Activated naive CD4-positive, alpha-beta T cell treated with anti-CD3 and anti-CD28 coated beads, Interleukin-2, amount 50 U/mL, for 72 hours (primary cell): ENCODE data around the gene FBXO10. TPM values are rescaled to one million over a fixed set of nuclear protein-coding genes. Genes with fewer than 3 reads are reported as not detected.

Source experiments
- ATAC-seq, 2 donors: fragments of 150-1000 bp; cut with Tn5 transposase; 2 replicates each; pipeline ENCODE4 v1.10.0; 2021; ENCODE audit warnings: mild to moderate bottlenecking in 2 of 2, moderate library complexity in 2 of 2
- DNase-seq, 2 donors: peaks; one replicate each; pipeline ENCODE4 v3.0.0; 2021 to 2022; ENCODE audit warnings: low spot score in 2 of 2
- H3K27ac Mint-ChIP-seq, 2 donors: one replicate each; pipeline ENCODE4 v1.8.0; 2022; ENCODE audit warnings: mild to moderate bottlenecking in 2 of 2, mixed read lengths in 2 of 2
- H3K36me3 Mint-ChIP-seq, 2 donors: one replicate each; pipeline ENCODE4 v1.8.0; 2022; ENCODE audit warnings: mixed read lengths in 2 of 2
- H3K9me3 Mint-ChIP-seq, 2 donors: one replicate each; pipeline ENCODE4 v1.8.0; 2022; ENCODE audit warnings: mixed read lengths in 2 of 2
- total RNA-seq, 2 donors: library from RNA; stranded (reverse); gene quantifications; one replicate each; pipeline ENCODE4 v1.2.3, GENCODE V29; 2022

Gene FBXO10
- total RNA-seq, result 1 to 10 TPM; 1.3 to 1.4 TPM

GRCh38 chr9:37575921-37576721 is at the start of gene FBXO10:
Gene FBXO10, minus strand, starts transcription at chr9:37576380. Its CDS starts 34,612 bp downstream, at chr9:37541768.
- ATAC-seq, result peak; percentile 83 to 84
- Mint-ChIP-seq H3K36me3 (peaks cover 0 to 13% of the 10 kb centered on the region in 2 donors), H3K9me3 (no peaks in the 10 kb centered on the region), H3K27ac (peak within 1 kb of the TSS in 1 of 2 donors; percentile 27)
- DNase-seq, result peak; percentile 44 to 62

GRCh38 chr9:37625758-37626147 is 49.6 kb upstream of the FBXO10 start:
- ATAC-seq (no peak), DNase-seq (no peak)
- Mint-ChIP-seq H3K36me3 (no peaks in the 10 kb centered on the region), H3K9me3 (no peaks in the 10 kb centered on the region), H3K27ac (no peak overlapping the region)

GRCh38 chr9:37625036-37625757 is 49.0 kb upstream of the FBXO10 start:
- Mint-ChIP-seq H3K9me3 (no peaks in the 10 kb centered on the region), H3K27ac (no peak overlapping the region), H3K36me3 (no peaks in the 10 kb centered on the region)
- DNase-seq (no peak), ATAC-seq (no peak)

- DNase-seq (no peak), ATAC-seq (no peak)
- no peaks in the 10 kb centered on the region for H3K9me3 Mint-ChIP-seq
- H3K36me3 Mint-ChIP-seq, result no peaks in the 10 kb centered on the region
- no peak overlapping the region for H3K27ac Mint-ChIP-seq
These were observed 47.9 kb upstream of the FBXO10 start for GRCh38 chr9:37624073-37624472.

GRCh38 chr9:37623267-37623666 is 47.1 kb upstream of the FBXO10 start:
- no peak overlapping the region for H3K27ac Mint-ChIP-seq
- H3K36me3 Mint-ChIP-seq, result no peaks in the 10 kb centered on the region
- no peak for ATAC-seq
- no peak for DNase-seq
- H3K9me3 Mint-ChIP-seq, result no peaks in the 10 kb centered on the region

- Mint-ChIP-seq H3K36me3 (no peaks in the 10 kb centered on the region), H3K27ac (no peak overlapping the region), H3K9me3 (no peaks in the 10 kb centered on the region)
- DNase-seq (no peak), ATAC-seq (no peak)
These were observed 46.3 kb upstream of the FBXO10 start for GRCh38 chr9:37622462-37622861.

- ATAC-seq, result no peak
- H3K36me3 Mint-ChIP-seq, result no peaks in the 10 kb centered on the region
- DNase-seq, result no peak
- no peaks in the 10 kb centered on the region for H3K9me3 Mint-ChIP-seq
- H3K27ac Mint-ChIP-seq, result no peak overlapping the region
These were observed 45.3 kb upstream of the FBXO10 start for GRCh38 chr9:37621273-37622121.

GRCh38 chr9:37620396-37620795 is 44.2 kb upstream of the FBXO10 start:
- no peak overlapping the region for H3K27ac Mint-ChIP-seq
- no peak for DNase-seq
- ATAC-seq, result no peak
- H3K9me3 Mint-ChIP-seq, result no peaks in the 10 kb centered on the region
- H3K36me3 Mint-ChIP-seq, result no peaks in the 10 kb centered on the region

- no peak for DNase-seq
- no peak for ATAC-seq
- H3K27ac Mint-ChIP-seq, result no peak overlapping the region
- no peaks in the 10 kb centered on the region for H3K36me3 Mint-ChIP-seq
- H3K9me3 Mint-ChIP-seq, result no peaks in the 10 kb centered on the region
These were observed 43.6 kb upstream of the FBXO10 start for GRCh38 chr9:37619806-37620205.

GRCh38 chr9:37618817-37619216 is 42.6 kb upstream of the FBXO10 start:
- H3K9me3 Mint-ChIP-seq, result no peaks in the 10 kb centered on the region
- no peak for ATAC-seq
- no peak for DNase-seq
- peak overlapping the region in 1 of 2 donors; percentile 6 for H3K27ac Mint-ChIP-seq
- no peaks in the 10 kb centered on the region for H3K36me3 Mint-ChIP-seq

GRCh38 chr9:37617832-37618231 is 41.7 kb upstream of the FBXO10 start:
- Mint-ChIP-seq H3K9me3 (no peaks in the 10 kb centered on the region), H3K36me3 (no peaks in the 10 kb centered on the region), H3K27ac (no peak overlapping the region)
- DNase-seq (no peak), ATAC-seq (no peak)

- no peaks in the 10 kb centered on the region for H3K36me3 Mint-ChIP-seq
- DNase-seq (no peak), ATAC-seq (no peak)
- H3K27ac Mint-ChIP-seq, result no peak overlapping the region
- H3K9me3 Mint-ChIP-seq, result no peaks in the 10 kb centered on the region
These were observed 41.0 kb upstream of the FBXO10 start for GRCh38 chr9:37617161-37617560.

- no peaks in the 10 kb centered on the region for H3K9me3 Mint-ChIP-seq
- no peak overlapping the region for H3K27ac Mint-ChIP-seq
- ATAC-seq (no peak), DNase-seq (no peak)
- H3K36me3 Mint-ChIP-seq, result no peaks in the 10 kb centered on the region
These were observed 35.8 kb upstream of the FBXO10 start for GRCh38 chr9:37611961-37612360.

- no peak overlapping the region for H3K27ac Mint-ChIP-seq
- ATAC-seq, result no peak
- no peak for DNase-seq
- H3K9me3 Mint-ChIP-seq, result no peaks in the 10 kb centered on the region
- no peaks in the 10 kb centered on the region for H3K36me3 Mint-ChIP-seq
These were observed 34.8 kb upstream of the FBXO10 start for GRCh38 chr9:37611014-37611413.

GRCh38 chr9:37609735-37610397 is 33.7 kb upstream of the FBXO10 start:
- ATAC-seq (no peak), DNase-seq (no peak)
- Mint-ChIP-seq H3K36me3 (no peaks in the 10 kb centered on the region), H3K27ac (no peak overlapping the region), H3K9me3 (no peaks in the 10 kb centered on the region)

- no peaks in the 10 kb centered on the region for H3K9me3 Mint-ChIP-seq
- DNase-seq, result no peak
- H3K27ac Mint-ChIP-seq, result no peak overlapping the region
- no peak for ATAC-seq
- no peaks in the 10 kb centered on the region for H3K36me3 Mint-ChIP-seq
These were observed 32.1 kb upstream of the FBXO10 start for GRCh38 chr9:37608250-37608649.

GRCh38 chr9:37604296-37604695 is 28.1 kb upstream of the FBXO10 start:
- no peaks in the 10 kb centered on the region for H3K9me3 Mint-ChIP-seq
- no peak for ATAC-seq

More at GRCh38 chr9:37604296-37604695, 28.1 kb upstream of the FBXO10 start:
- Mint-ChIP-seq H3K27ac (no peak overlapping the region), H3K36me3 (no peaks in the 10 kb centered on the region)
- DNase-seq, result no peak
